Stimulated activated CD4-positive, alpha-beta T cell treated with anti-CD3 and anti-CD28 coated beads, Interleukin-4, amount 100 ng/mL, for 48 hours (primary cell): Measurements from ENCODE around the gene DPP6.

Experiments
- DNase-seq, 2 donors: peaks; one replicate each; pipeline ENCODE4 v3.0.0-alpha.2; 2020; ENCODE audit warnings: low read depth in 2 of 2

The DPP6 gene

GRCh38 chr7:154877031-154877430 lies 824.8 kb downstream of the DPP6 start:
- DNase-seq: no peak

GRCh38 chr7:154879629-154880028 lies 827.4 kb downstream of the DPP6 start:
- DNase-seq: no peak

- DNase-seq: no peak
Measured at GRCh38 chr7:154880513-154880912, 828.3 kb downstream of the DPP6 start.

- DNase-seq: no peak
Measured at GRCh38 chr7:154881026-154881425, 828.8 kb downstream of the DPP6 start.

- DNase-seq: no peak
Measured at GRCh38 chr7:154881526-154881925, 829.3 kb downstream of the DPP6 start.

- no peak for DNase-seq
Measured at GRCh38 chr7:154882931-154883474, 830.8 kb downstream of the DPP6 start.

- no peak for DNase-seq
Measured at GRCh38 chr7:154884348-154884920, 832.2 kb downstream of the DPP6 start.

- DNase-seq: no peak
Measured at GRCh38 chr7:154886591-154886990, 834.4 kb downstream of the DPP6 start.

GRCh38 chr7:154888690-154889089 lies 836.5 kb downstream of the DPP6 start:
- no peak for DNase-seq

- DNase-seq: no peak
Measured at GRCh38 chr7:154892459-154892858, 840.3 kb downstream of the DPP6 start.

- no peak for DNase-seq
Measured at GRCh38 chr7:154896076-154896475, 843.9 kb downstream of the DPP6 start.

- DNase-seq: no peak
Measured at GRCh38 chr7:154898973-154899855, 847.0 kb downstream of the DPP6 start.

GRCh38 chr7:154899862-154900261 lies 847.7 kb downstream of the DPP6 start:
- DNase-seq: no peak

- no peak for DNase-seq
Measured at GRCh38 chr7:154902600-154903082, 850.4 kb downstream of the DPP6 start.

GRCh38 chr7:154903083-154903731 lies 851.0 kb downstream of the DPP6 start:
- DNase-seq: no peak

- no peak for DNase-seq
Measured at GRCh38 chr7:154905146-154905545, 852.9 kb downstream of the DPP6 start.

- no peak for DNase-seq
Measured at GRCh38 chr7:154905615-154906014, 853.4 kb downstream of the DPP6 start.

- DNase-seq: no peak
Measured at GRCh38 chr7:154906201-154906600, 854.0 kb downstream of the DPP6 start.

- no peak for DNase-seq
Measured at GRCh38 chr7:154906736-154907355, 854.6 kb downstream of the DPP6 start.

- DNase-seq: no peak
Measured at GRCh38 chr7:154907651-154908620, 855.7 kb downstream of the DPP6 start.
